Transverse colon (tissue), 4 donors: ENCODE data around the gene BARD1. TPM values are rescaled to one million over a fixed set of nuclear protein-coding genes. Genes with fewer than 3 reads are reported as not detected.

ENCODE experiments used
- DNase-seq: peaks from one replicate; pipeline ENCODE4 v3.0.0-alpha.2; 2019
- H3K27ac ChIP-seq, 4 donors: fragments of 200-600 bp; sonication (generic); 2 replicates each; pipeline ENCODE4 v1.5.1; 2016 to 2018; ENCODE audit warnings: inconsistent platforms in 4 of 4
- H3K27me3 ChIP-seq: fragments of 200-600 bp; sonication (generic); 2 replicates; pipeline ENCODE4 v1.5.1; 2017; ENCODE audit warnings: inconsistent platforms
- H3K36me3 ChIP-seq, 4 donors: fragments of 200-600 bp; sonication (generic); 2 replicates each; pipeline ENCODE4 v1.5.1; 2017 to 2019; ENCODE audit warnings: inconsistent platforms in 4 of 4
- H3K4me1 ChIP-seq, 4 donors: fragments of 200-600 bp; sonication (generic); 2 replicates each; pipeline ENCODE4 v1.5.1; 2017 to 2020; ENCODE audit warnings: inconsistent platforms in 4 of 4
- H3K4me3 ChIP-seq, 4 donors: fragments of 200-600 bp; sonication (generic); 1 replicate in 1 of 4; 2 replicates in 3 of 4; pipeline versions ENCODE4 v1.5.1 to v1.6.1; 2017 to 2019; ENCODE audit warnings: inconsistent platforms in 4 of 4
- H3K9me3 ChIP-seq, 2 donors: fragments of 200-600 bp; sonication (generic); 2 replicates each; pipeline ENCODE4 v1.5.1; 2017 to 2019; ENCODE audit warnings: inconsistent platforms in 2 of 2
- CTCF ChIP-seq, 5 experiments: fragments of 200-600 bp in 3 of 5; fragments of 450-650 bp in 2 of 5; sonication (generic) in 3 of 5; IDR thresholded peaks; 1 replicate in 2 of 5; 2 replicates in 3 of 5; pipeline ENCODE4 v1.5.1; 2016 to 2017; ENCODE audit warnings: antibody characterized with exemption in 5 of 5, inconsistent platforms in 3 of 5, mild to moderate bottlenecking in 2 of 5, moderate library complexity in 1 of 5
- EP300 ChIP-seq: sonication (generic); formaldehyde crosslinking; IDR thresholded peaks from one replicate; pipeline ENCODE4 v1.6.1; 2017; ENCODE audit warnings: antibody characterized with exemption, low read depth
- POLR2A ChIP-seq: fragments of 450-650 bp; IDR thresholded peaks from one replicate; pipeline ENCODE4 v1.6.1; 2016; ENCODE audit warnings: antibody characterized with exemption, mild to moderate bottlenecking, moderate library complexity
- POLR2AphosphoS5 ChIP-seq, 3 donors: sonication (generic); formaldehyde crosslinking; IDR thresholded peaks; one replicate each; pipeline ENCODE4 v1.6.1; 2016; ENCODE audit warnings: antibody characterized with exemption in 3 of 3
- WGBS, 2 donors: methylation state at CpG; one replicate each; pipeline ENCODE4 v1.1.5; 2018; ENCODE audit warnings: low coverage in 1 of 2; 5-methylcytosine and 5-hydroxymethylcytosine counted together
- in situ Hi-C, 4 donors: fragments of 200-750 bp; cut with MboI; loops; one replicate each; pipeline versions ENCODE4 v1.15.0 to v1.15.1; 2017; ENCODE audit warnings: low sequenced_read_pairs in 3 of 4, low pct_ligation_motif_present in 1 of 4, low pct_unique_long_range_greater_than_20kb in 1 of 4
- intact Hi-C: fragments of 100-400 bp; cut with DNase I; formaldehyde crosslinking; loops from one replicate; pipeline ENCODE4 v1.15.1; 2023; ENCODE audit warnings: low total_unique reads
- total RNA-seq, 4 donors: library from RNA; depleted of rRNA; stranded (reverse); fragments of >200 nt; gene quantifications; one replicate each; pipeline ENCODE4 v1.1.0, GENCODE V29; 2016

The BARD1 gene
- total RNA-seq, 4 donors from 2014 or later = 2.2 to 141 (median 9.1) TPM

GRCh38 chr2:214782671-214783070 is 26.8 kb downstream of the BARD1 start:
- no peak overlapping the region for H3K27ac ChIP-seq
- intact Hi-C loops = no loop called here
- in situ Hi-C loops = no loop called here
- no peaks in the 10 kb centered on the region for H3K4me1 ChIP-seq
- H3K9me3 ChIP-seq = peaks cover 0 to 4% of the 10 kb centered on the region in 2 donors
- DNase-seq = no peak
- no peaks in the 10 kb centered on the region for H3K27me3 ChIP-seq
- H3K4me3 ChIP-seq = no peak overlapping the region
- peaks cover 0 to 12% (median 2%) of the 10 kb centered on the region in 4 donors for H3K36me3 ChIP-seq
- 100% methylated on average over 1 of the region's 1 CpG for WGBS, 2 donors
- TF ChIP-seq CTCF (IDR thresholded peaks at IDR 0.05) (no peak), EP300 (no peak), POLR2A (no peak), POLR2AphosphoS5 (IDR thresholded peaks at IDR 0.05) (no peak)

GRCh38 chr2:214781226-214781625 is 28.3 kb downstream of the BARD1 start:
- Histone ChIP-seq H3K27ac (no peak overlapping the region), H3K4me3 (no peak overlapping the region), H3K27me3 (no peaks in the 10 kb centered on the region), H3K36me3 (peaks cover 0 to 12% (median 2%) of the 10 kb centered on the region in 4 donors), H3K9me3 (peaks cover 0 to 4% of the 10 kb centered on the region in 2 donors), H3K4me1 (no peaks in the 10 kb centered on the region)
- no peak for TF ChIP-seq POLR2AphosphoS5 (IDR thresholded peaks at IDR 0.05)
- no peak for TF ChIP-seq CTCF (IDR thresholded peaks at IDR 0.05)
- TF ChIP-seq POLR2A = no peak
- no peak for TF ChIP-seq EP300
- in situ Hi-C loops = no loop called here
- DNase-seq = no peak
- WGBS, 2 donors = 89 to 92% methylated on average over 2 of the region's 2 CpGs
- intact Hi-C loops = no loop called here

GRCh38 chr2:214775971-214776370 is 33.5 kb downstream of the BARD1 start:
- TF ChIP-seq POLR2A (no peak), EP300 (no peak), CTCF (IDR thresholded peaks at IDR 0.05) (no peak), POLR2AphosphoS5 (IDR thresholded peaks at IDR 0.05) (no peak)
- H3K4me3 ChIP-seq = no peak overlapping the region
- H3K4me1 ChIP-seq = no peaks in the 10 kb centered on the region
- no peak overlapping the region for H3K27ac ChIP-seq
- no peaks in the 10 kb centered on the region for H3K27me3 ChIP-seq
- in situ Hi-C loops (no loop called here), intact Hi-C loops (no loop called here)
- peaks cover 0 to 10% (median 2%) of the 10 kb centered on the region in 4 donors for H3K36me3 ChIP-seq
- no peak for DNase-seq
- H3K9me3 ChIP-seq = no peaks in the 10 kb centered on the region

GRCh38 chr2:214774108-214774507 is 35.4 kb downstream of the BARD1 start:
- no peaks in the 10 kb centered on the region for H3K36me3 ChIP-seq
- H3K27ac ChIP-seq = no peak overlapping the region
- H3K4me3 ChIP-seq = no peak overlapping the region
- no peaks in the 10 kb centered on the region for H3K4me1 ChIP-seq
- intact Hi-C loops (no loop called here), in situ Hi-C loops (no loop called here)
- TF ChIP-seq EP300 = no peak
- TF ChIP-seq CTCF (IDR thresholded peaks at IDR 0.05) = no peak
- no peak for TF ChIP-seq POLR2AphosphoS5 (IDR thresholded peaks at IDR 0.05)
- TF ChIP-seq POLR2A = no peak
- no peaks in the 10 kb centered on the region for H3K9me3 ChIP-seq
- no peaks in the 10 kb centered on the region for H3K27me3 ChIP-seq
- no peak for DNase-seq
